ENCODE results near the gene TMOD2. TPM values are rescaled to one million over a fixed set of nuclear protein-coding genes. Genes with fewer than 3 reads are reported as not detected.

The TMOD2 gene
- total RNA-seq, 1 experiment from 2014 or later: 2.8 TPM

DNA sequence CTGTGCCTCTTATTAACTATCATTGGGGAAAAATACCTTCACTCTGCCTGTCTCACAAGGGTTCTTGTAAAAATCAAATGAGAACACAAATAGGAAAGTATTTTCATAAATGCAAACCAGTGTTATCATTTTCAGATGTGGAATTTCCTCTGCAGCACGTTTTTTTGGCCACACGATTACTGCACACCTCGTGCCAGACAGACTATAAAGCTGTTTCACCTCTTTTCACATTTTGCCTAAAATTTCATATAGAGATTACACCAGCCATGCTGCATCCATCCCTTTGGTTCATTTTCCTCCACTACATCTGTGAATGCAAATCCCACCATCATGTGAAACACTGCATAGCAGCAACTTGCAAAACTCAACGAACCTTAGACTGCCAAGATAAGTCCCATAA lies 1.2 kb upstream of the TMOD2 start:
- BruUV-seq (replicated peaks): no TSS peak
- DNase-seq (ENCODE audit: unreplicated experiment): no peak
- Mint-ChIP-seq H3K4me3 (ENCODE audit: unreplicated experiment) (no peak overlapping the region), H3K27me3 (ENCODE audit: insufficient read depth, unreplicated experiment) (peaks cover 33% of the 10 kb centered on the region), H3K9me3 (ENCODE audit: unreplicated experiment) (no peaks in the 10 kb centered on the region), H3K4me1 (ENCODE audit: insufficient read depth, unreplicated experiment) (peaks cover 10% of the 10 kb centered on the region), H3K36me3 (ENCODE audit: insufficient read depth, unreplicated experiment) (no peaks in the 10 kb centered on the region), H3K27ac (ENCODE audit: low read depth, unreplicated experiment) (no peak overlapping the region)
- ChIA-PET POLR2A (interaction anchor here (7.5 kb wide), 1 partner anchor 12 kb away, joined by 69 read pairs; the partner anchor contains the start of gene LYSMD2), CTCF (interaction anchor here (0.6 to 1.0 kb wide), 2 partner anchors 26 to 45 kb away, joined by 3 to 4 read pairs; no protein-coding TSS in a partner anchor)
- TF ChIP-seq, protein P1, sequence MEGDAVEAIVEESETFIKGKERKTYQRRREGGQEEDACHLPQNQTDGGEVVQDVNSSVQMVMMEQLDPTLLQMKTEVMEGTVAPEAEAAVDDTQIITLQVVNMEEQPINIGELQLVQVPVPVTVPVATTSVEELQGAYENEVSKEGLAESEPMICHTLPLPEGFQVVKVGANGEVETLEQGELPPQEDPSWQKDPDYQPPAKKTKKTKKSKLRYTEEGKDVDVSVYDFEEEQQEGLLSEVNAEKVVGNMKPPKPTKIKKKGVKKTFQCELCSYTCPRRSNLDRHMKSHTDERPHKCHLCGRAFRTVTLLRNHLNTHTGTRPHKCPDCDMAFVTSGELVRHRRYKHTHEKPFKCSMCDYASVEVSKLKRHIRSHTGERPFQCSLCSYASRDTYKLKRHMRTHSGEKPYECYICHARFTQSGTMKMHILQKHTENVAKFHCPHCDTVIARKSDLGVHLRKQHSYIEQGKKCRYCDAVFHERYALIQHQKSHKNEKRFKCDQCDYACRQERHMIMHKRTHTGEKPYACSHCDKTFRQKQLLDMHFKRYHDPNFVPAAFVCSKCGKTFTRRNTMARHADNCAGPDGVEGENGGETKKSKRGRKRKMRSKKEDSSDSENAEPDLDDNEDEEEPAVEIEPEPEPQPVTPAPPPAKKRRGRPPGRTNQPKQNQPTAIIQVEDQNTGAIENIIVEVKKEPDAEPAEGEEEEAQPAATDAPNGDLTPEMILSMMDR (IDR thresholded peaks at IDR 0.05; ENCODE audit: unreplicated experiment): no peak
- intact Hi-C loops (cut with micrococcal nuclease): no loop called here

DNA sequence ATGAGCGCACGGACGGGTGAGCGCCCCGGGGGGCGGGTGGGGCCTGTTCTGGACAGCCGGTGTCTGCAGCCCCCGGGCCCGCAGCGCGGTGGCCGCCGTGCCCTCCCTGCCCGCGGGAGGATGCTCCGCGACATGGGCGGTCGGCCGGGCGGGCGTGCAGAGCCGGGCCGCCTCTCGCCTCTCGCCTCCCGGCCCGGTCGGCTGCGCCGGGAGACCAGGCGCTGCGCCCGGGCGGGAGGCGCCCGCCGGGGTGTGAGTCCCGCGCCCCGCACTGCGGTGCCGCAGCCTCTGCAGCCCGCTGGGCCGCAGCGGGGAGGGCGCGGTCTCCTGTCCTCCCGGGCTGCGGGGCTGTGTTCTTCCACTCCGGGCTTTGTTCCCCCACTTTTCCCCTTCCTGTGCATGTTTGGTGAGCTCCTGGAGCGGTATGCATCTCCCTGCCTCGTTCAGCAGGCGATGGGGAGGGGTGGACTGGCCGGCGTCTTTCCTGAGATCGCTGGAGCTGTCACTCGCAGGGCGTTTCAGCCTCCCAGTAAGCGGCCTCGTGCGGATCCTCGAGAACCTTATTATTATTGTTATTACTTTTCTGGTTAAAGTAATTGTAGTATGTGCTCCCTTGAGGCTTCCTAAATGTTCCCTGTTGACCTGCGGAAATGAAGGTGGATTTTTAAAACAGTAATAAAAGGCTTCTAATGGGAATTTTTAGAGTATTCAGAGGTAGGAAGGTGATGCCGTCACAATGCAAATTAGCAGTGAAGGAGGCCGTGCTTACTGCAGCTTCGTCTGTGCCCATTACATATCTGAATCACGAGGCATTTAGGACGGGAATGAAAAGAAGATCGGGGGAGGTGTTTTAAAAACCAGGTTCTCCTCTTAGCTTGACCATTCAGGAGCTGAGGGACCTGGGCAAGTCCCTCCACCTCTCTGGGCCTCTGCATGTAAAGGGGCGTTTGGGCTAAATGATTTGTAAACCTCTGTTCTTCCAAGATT lies 593 bp downstream of the TMOD2 start:
- Mint-ChIP-seq H3K9me3 (ENCODE audit: unreplicated experiment) (no peaks in the 10 kb centered on the region), H3K36me3 (ENCODE audit: insufficient read depth, unreplicated experiment) (no peaks in the 10 kb centered on the region), H3K4me3 (ENCODE audit: unreplicated experiment) (peak overlapping the region; percentile 72), H3K4me1 (ENCODE audit: insufficient read depth, unreplicated experiment) (peaks cover 10% of the 10 kb centered on the region), H3K27me3 (ENCODE audit: insufficient read depth, unreplicated experiment) (peaks cover 24% of the 10 kb centered on the region), H3K27ac (ENCODE audit: low read depth, unreplicated experiment) (no peak overlapping the region)
- intact Hi-C loops (cut with micrococcal nuclease): no loop called here
- ChIA-PET CTCF (interaction anchor here (0.6 to 1.2 kb wide), 3 partner anchors 12 to 427 kb away, joined by 3 read pairs; no protein-coding TSS in a partner anchor), POLR2A (interaction anchor here (0.5 to 7.5 kb wide), 6 partner anchors 10 to 347 kb away, joined by 3 to 69 read pairs (median 4); partner anchors contain the start of gene LYSMD2)
- no peak for DNase-seq (ENCODE audit: unreplicated experiment)
- TF ChIP-seq, protein P1 (IDR thresholded peaks at IDR 0.05; ENCODE audit: unreplicated experiment): no peak
- no TSS peak for BruUV-seq (replicated peaks)

DNA sequence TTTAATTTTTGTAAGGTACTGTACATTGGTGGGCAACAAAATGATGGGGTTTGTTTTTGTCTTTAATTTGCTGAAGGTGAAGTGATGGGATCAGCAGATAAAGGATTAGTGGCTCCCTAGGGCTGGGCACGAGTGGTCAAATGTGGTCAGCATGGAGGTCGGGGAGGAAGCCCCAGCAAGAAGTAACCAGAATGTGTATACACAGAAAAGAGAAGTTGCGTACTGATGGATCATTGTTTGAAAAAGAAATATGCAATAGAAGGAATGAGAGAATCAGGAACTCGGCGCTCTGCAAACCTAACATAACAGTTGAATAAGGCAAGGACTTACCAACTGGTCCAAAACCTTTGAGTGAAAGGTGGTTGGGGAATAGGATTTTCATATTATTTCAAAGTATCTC lies 1.5 kb downstream of the TMOD2 start:
- H3K4me1 Mint-ChIP-seq (ENCODE audit: insufficient read depth, unreplicated experiment): peaks cover 10% of the 10 kb centered on the region

More for the DNA sequence above, 1.5 kb downstream of the TMOD2 start:
- Mint-ChIP-seq H3K9me3 (ENCODE audit: unreplicated experiment) (no peaks in the 10 kb centered on the region), H3K36me3 (ENCODE audit: insufficient read depth, unreplicated experiment) (no peaks in the 10 kb centered on the region), H3K4me3 (ENCODE audit: unreplicated experiment) (peak overlapping the region; percentile 19), H3K27me3 (ENCODE audit: insufficient read depth, unreplicated experiment) (peaks cover 24% of the 10 kb centered on the region), H3K27ac (ENCODE audit: low read depth, unreplicated experiment) (no peak overlapping the region)
- TF ChIP-seq, protein P1 (IDR thresholded peaks at IDR 0.05; ENCODE audit: unreplicated experiment): no peak
- intact Hi-C loops (cut with micrococcal nuclease): no loop called here
- no TSS peak for BruUV-seq (replicated peaks)
- ChIA-PET CTCF (interaction anchor here (0.6 to 1.6 kb wide), 4 partner anchors 11 to 426 kb away, joined by 3 to 4 read pairs (median 3); no protein-coding TSS in a partner anchor), POLR2A (interaction anchor here (0.5 to 7.5 kb wide), 7 partner anchors 10 to 348 kb away, joined by 3 to 69 read pairs (median 3); partner anchors contain the start of gene LYSMD2)
- DNase-seq (ENCODE audit: unreplicated experiment): no peak

All from MCF 10A (cell line).